Small intestine (tissue), 7 donors: ENCODE results near the gene FAM111B. TPM values are rescaled to one million over a fixed set of nuclear protein-coding genes. Genes with fewer than 3 reads are reported as not detected.
A peak's percentile ranks its signal among the peaks of the same experiment; 100 is the strongest.

ENCODE experiments used
- DNase-seq, 2 donors: peaks; one replicate each; pipeline versions ENCODE4 v3.0.0 to v3.0.0-alpha.2; 2013
- FAIRE-seq: peaks from 2 replicates; lab custom pipeline; 2012; peaks lifted over from hg19 to GRCh38; lab: Jason Lieb, UNC
- H3K27ac ChIP-seq, 3 donors: one replicate each; pipeline ENCODE4 v1.5.1; 2013; ENCODE audit warnings: low read length in 2 of 3, mild to moderate bottlenecking in 2 of 3, control low read depth in 1 of 3, inconsistent platforms in 1 of 3, low read depth in 1 of 3, moderate library complexity in 1 of 3
- H3K27me3 ChIP-seq, 3 donors: one replicate each; pipeline ENCODE4 v1.6.1; 2013; ENCODE audit warnings: low read length in 3 of 3, inconsistent platforms in 1 of 3; ENCODE audit not compliant: control insufficient read depth in 3 of 3, insufficient read depth in 3 of 3
- H3K36me3 ChIP-seq, 3 donors: one replicate each; pipeline ENCODE4 v1.6.1; 2013; ENCODE audit warnings: low read length in 3 of 3, inconsistent platforms in 1 of 3, low read depth in 1 of 3, mild to moderate bottlenecking in 1 of 3, moderate library complexity in 1 of 3; ENCODE audit not compliant: control insufficient read depth in 3 of 3, insufficient read depth in 2 of 3
- H3K4me1 ChIP-seq, 3 donors: one replicate each; pipeline ENCODE4 v1.6.1; 2013; ENCODE audit warnings: low read length in 2 of 3, inconsistent platforms in 1 of 3, low read depth in 1 of 3, mild to moderate bottlenecking in 1 of 3, moderate library complexity in 1 of 3; ENCODE audit not compliant: control insufficient read depth in 3 of 3, insufficient read depth in 2 of 3
- H3K4me3 ChIP-seq, 3 donors: one replicate each; pipeline ENCODE4 v1.5.1; 2013; ENCODE audit warnings: low read length in 3 of 3, control low read depth in 1 of 3, inconsistent platforms in 1 of 3, low read depth in 1 of 3, mild to moderate bottlenecking in 1 of 3, moderate library complexity in 1 of 3
- H3K9me3 ChIP-seq, 2 donors: one replicate each; pipeline ENCODE4 v1.6.1; 2013; ENCODE audit warnings: low read depth in 1 of 2, low read length in 1 of 2; ENCODE audit not compliant: control insufficient read depth in 2 of 2, insufficient read depth in 1 of 2
- WGBS, 3 donors: extraction: QIAGEN DNeasy Blood & Tissue Kit; methylation state at CpG; one replicate each; pipeline ENCODE4 v1.1.7; 2013; 5-methylcytosine and 5-hydroxymethylcytosine counted together
- polyA plus RNA-seq, 4 donors: library from polyadenylated mRNA; stranded (reverse) in 3 of 4; unstranded in 1 of 4; fragments of 200-250 nt in 3 of 4; fragments of 120-200 nt in 1 of 4; gene quantifications; one replicate each; pipeline versions ENCODE4 v1.2.1 to v1.2.3, GENCODE V29; 2013
- donor health status: healthy with polysubstance abuse.
- donor health status: control.
- donor health status: control.
- donor health status: Bipolar disorder and iron deficiency.
- donor health status: healthy.

The FAM111B gene
- polyA plus RNA-seq, 4 donors = 0.54 to 11.1 (median 3.4) TPM

- Histone ChIP-seq H3K9me3 (peaks cover 0 to 3% of the 10 kb centered on the region in 2 donors), H3K4me3 (no peak overlapping the region), H3K36me3 (peaks cover 0 to 7% (median 2%) of the 10 kb centered on the region in 3 donors), H3K27ac (no peak overlapping the region), H3K27me3 (no peaks in the 10 kb centered on the region), H3K4me1 (no peaks in the 10 kb centered on the region)
- WGBS, 3 donors = 75 to 90% (median 82%) methylated on average over 8 of the region's 8 CpGs
- no peak for DNase-seq
- no peak for FAIRE-seq
Observed at GRCh38 chr11:59152312-59152951, 45.4 kb downstream of the FAM111B start.

- H3K36me3 ChIP-seq = peaks cover 0 to 7% (median 0%) of the 10 kb centered on the region in 3 donors
- peaks cover 0 to 3% (median 0%) of the 10 kb centered on the region in 3 donors for H3K4me1 ChIP-seq
- no peak overlapping the region for H3K4me3 ChIP-seq
- H3K9me3 ChIP-seq = peaks cover 0 to 3% of the 10 kb centered on the region in 2 donors
- FAIRE-seq (no peak), DNase-seq (peak in 1 of 2 donors; percentile 24)
- no peaks in the 10 kb centered on the region for H3K27me3 ChIP-seq
- WGBS, 3 donors = 35 to 67% (median 57%) methylated on average over 5 of the region's 5 CpGs
- no peak overlapping the region for H3K27ac ChIP-seq
Observed at GRCh38 chr11:59154610-59155009, 47.6 kb downstream of the FAM111B start.

- WGBS, 3 donors = 66% methylated on average over 3 of the region's 3 CpGs
- FAIRE-seq = no peak
- no peak overlapping the region for H3K4me3 ChIP-seq
- H3K27ac ChIP-seq = no peak overlapping the region
- H3K4me1 ChIP-seq = peaks cover 0 to 3% (median 0%) of the 10 kb centered on the region in 3 donors
- H3K9me3 ChIP-seq = peaks cover 0 to 3% of the 10 kb centered on the region in 2 donors
- DNase-seq = no peak
- no peaks in the 10 kb centered on the region for H3K27me3 ChIP-seq
- H3K36me3 ChIP-seq = no peaks in the 10 kb centered on the region
Observed at GRCh38 chr11:59157433-59157832, 50.4 kb downstream of the FAM111B start.

- no peak overlapping the region for H3K4me3 ChIP-seq
- peak; percentile 71 to 82 for DNase-seq
- 37 to 43% (median 40%) methylated on average over 8 of the region's 8 CpGs for WGBS, 3 donors
- H3K4me1 ChIP-seq = peaks cover 0 to 3% (median 0%) of the 10 kb centered on the region in 3 donors
- FAIRE-seq = no peak
- peaks cover 0 to 3% of the 10 kb centered on the region in 2 donors for H3K9me3 ChIP-seq
- no peaks in the 10 kb centered on the region for H3K36me3 ChIP-seq
- H3K27me3 ChIP-seq = no peaks in the 10 kb centered on the region
- H3K27ac ChIP-seq = no peak overlapping the region
Observed at GRCh38 chr11:59158206-59159068, 51.4 kb downstream of the FAM111B start.

- FAIRE-seq = no peak
- Histone ChIP-seq H3K9me3 (no peaks in the 10 kb centered on the region), H3K36me3 (no peaks in the 10 kb centered on the region), H3K4me3 (no peak overlapping the region), H3K4me1 (no peaks in the 10 kb centered on the region), H3K27ac (no peak overlapping the region), H3K27me3 (no peaks in the 10 kb centered on the region)
- WGBS, 3 donors = 59 to 86% (median 65%) methylated on average over 3 of the region's 3 CpGs
- DNase-seq = no peak
Observed at GRCh38 chr11:59164028-59164427, 57.0 kb downstream of the FAM111B start.

- H3K27ac ChIP-seq = peak within 1 kb of the TSS; percentile 92 to 97 (median 97)
- peaks cover 0 to 8% (median 0%) of the 10 kb centered on the region in 3 donors for H3K36me3 ChIP-seq
- FAIRE-seq = no peak
- no peaks in the 10 kb centered on the region for H3K9me3 ChIP-seq
- peak; percentile 91 to 96 for DNase-seq
- peaks cover 7 to 28% (median 10%) of the 10 kb centered on the region in 3 donors for H3K4me1 ChIP-seq
- H3K27me3 ChIP-seq = no peaks in the 10 kb centered on the region
- 0% methylated on average over 58 to 64 of the region's 64 CpGs for WGBS, 3 donors
- peak within 1 kb of the TSS; percentile 75 to 84 (median 76) for H3K4me3 ChIP-seq
Observed at GRCh38 chr11:59171508-59172322, 64.7 kb downstream of the FAM111B start, which contains the start of gene DTX4. TSS of gene DTX4 (plus strand) at chr11:59172132. CDS start at chr11:59172596, 464 bp downstream.

GRCh38 chr11:59172345-59173079 is 65.5 kb downstream of the FAM111B start:
- Histone ChIP-seq H3K27me3 (no peaks in the 10 kb centered on the region), H3K4me1 (peaks cover 7 to 33% (median 10%) of the 10 kb centered on the region in 3 donors), H3K36me3 (peaks cover 0 to 11% (median 0%) of the 10 kb centered on the region in 3 donors), H3K9me3 (no peaks in the 10 kb centered on the region), H3K27ac (peak overlapping the region; percentile 92 to 97 (median 97)), H3K4me3 (peak overlapping the region; percentile 75 to 84 (median 76))
- DNase-seq = peak; percentile 47 to 67
- FAIRE-seq = no peak
- WGBS, 3 donors = 0 to 1% (median 0%) methylated on average over 33 to 70 of the region's 70 CpGs
